G401.6 (cell line): ENCODE results near the gene SMYD3.

Experiments used
- FAIRE-seq: peaks from 2 replicates; lab custom pipeline; 2012; peaks lifted over from hg19 to GRCh38; lab: Jason Lieb, UNC

The SMYD3 gene

DNA sequence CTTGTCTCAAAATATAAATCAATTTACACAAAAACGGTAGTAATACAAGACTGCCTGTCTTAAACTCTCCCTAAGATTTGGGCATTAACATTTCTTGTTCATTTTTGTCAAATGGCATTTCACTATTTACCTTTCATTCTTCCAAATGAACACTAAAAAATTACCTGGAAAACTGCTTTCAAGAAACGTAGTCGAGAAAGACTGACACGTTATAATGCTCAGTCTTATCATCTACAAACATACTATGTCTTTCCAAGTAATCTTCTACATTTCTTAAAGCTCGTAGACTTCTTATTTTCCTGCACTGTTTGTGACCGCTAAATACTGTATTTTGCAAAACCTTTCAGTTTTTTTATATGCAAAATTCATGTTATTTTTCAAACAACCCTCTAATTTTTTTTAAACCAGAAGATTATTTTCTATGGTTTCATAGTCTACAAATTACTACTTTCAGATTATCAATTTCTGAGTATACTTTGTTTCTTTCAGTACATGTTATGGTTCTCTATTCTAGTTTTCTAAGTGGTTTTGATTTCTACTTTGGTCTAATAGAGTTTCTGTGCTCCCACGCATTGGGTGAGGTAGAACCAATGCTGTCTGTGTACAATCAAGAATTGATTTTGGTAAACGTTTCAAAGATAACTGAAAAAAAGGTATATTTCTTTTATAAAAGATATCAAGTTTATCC lies 336.4 kb downstream of the SMYD3 start:
- FAIRE-seq, result no peak

DNA sequence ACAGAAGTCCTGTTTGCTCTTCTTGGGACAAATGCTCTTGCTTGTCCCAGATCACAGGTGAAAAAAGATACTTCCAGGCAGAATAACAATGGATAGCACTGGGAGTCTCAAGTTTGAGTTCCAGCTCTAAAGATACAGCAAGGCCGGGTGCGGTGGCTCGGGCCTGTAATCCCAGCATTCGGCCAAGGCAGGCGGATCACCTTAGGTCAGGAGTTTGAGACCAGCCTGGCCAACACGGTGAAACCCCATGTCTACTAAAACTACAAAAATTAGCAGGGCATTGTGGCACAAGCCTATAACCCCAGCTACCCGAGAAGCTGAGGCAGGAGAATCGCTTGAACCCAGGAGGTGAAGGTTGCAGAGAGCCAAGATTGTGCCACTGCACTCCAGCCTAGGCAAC lies 337.6 kb downstream of the SMYD3 start:
- no peak for FAIRE-seq

DNA sequence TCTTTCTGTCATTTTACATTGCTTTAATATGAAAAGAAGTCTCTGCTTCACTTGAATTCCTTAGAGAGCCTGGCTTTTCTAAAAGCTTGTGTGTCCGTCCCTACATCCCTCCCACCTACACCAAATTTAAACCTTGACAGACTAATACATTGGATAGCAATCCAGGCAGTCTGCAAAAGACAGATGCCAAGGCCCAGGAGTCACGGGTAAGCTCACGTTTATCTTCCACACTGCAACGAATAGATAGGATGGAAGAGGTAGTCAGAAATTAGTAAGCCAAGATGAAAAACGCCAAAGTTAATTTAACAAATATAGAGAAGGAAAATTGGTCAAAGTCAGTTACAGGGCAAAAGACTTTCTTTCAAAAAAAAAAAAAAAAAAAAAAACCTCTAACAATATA lies 338.1 kb downstream of the SMYD3 start:
- no peak for FAIRE-seq

- FAIRE-seq, result no peak
Measured at GRCh38 chr1:246166841-246167240, 340.2 kb downstream of the SMYD3 start.

DNA sequence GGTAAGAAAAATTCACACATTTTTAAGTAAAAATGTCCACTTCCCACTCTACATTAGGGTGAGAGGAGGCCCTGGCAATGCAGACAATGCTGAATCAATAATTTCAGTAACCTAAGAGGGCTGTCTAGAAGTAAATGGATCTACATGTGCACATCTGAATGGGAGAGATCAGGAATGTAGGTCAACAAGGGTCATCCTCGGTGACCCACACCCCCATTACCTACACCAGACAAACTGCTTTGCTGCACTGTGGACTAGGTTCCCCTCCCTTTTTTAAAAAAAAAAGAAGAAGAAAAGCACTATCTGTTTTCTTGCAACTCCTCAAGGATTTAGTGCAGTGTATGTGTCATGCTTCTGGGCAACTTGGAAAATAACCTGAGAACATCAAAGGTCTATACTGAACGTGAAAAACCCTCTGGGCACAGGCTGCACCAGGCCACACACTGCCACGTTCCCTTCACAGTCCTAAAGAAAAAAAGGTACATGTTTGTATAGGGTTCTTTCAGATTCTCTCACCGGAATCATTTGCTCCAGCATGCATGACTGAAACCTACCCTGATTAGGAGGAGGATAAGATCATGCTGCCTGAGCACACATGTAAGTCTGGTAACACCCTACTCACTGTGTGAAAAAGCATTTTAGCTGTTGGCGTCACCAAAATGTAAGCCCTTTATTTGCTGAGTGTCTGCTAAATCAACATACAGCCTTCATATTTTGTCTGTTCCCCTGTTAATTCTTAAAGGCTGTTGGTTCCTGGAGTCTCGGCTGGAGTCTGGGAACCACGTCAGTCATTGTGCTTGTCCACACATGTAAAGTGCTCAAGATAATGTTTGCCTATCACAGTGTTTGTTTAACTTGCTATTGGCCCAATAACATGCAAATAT lies 341.0 kb downstream of the SMYD3 start:
- FAIRE-seq, result no peak

GRCh38 chr1:246164764-246165163 lies 342.3 kb downstream of the SMYD3 start:
- no peak for FAIRE-seq

DNA sequence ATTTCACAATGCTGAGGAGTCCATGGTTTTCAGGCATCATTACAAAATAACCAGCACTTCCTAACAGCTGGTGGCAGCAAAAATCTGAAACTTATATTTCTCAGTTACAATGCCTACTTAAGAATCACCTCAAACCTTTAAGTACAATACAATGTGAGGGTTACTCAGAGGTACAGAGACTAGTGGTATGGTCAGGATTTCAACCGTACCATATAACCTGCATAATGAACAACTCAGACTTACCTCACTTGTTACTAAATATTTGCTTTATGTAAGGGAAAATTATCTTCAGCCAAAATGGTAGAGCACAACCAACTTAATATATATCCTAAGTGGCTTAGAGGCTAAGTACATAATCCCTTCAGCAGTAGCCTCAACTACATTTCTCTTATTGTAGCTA lies 344.5 kb downstream of the SMYD3 start:
- no peak for FAIRE-seq

DNA sequence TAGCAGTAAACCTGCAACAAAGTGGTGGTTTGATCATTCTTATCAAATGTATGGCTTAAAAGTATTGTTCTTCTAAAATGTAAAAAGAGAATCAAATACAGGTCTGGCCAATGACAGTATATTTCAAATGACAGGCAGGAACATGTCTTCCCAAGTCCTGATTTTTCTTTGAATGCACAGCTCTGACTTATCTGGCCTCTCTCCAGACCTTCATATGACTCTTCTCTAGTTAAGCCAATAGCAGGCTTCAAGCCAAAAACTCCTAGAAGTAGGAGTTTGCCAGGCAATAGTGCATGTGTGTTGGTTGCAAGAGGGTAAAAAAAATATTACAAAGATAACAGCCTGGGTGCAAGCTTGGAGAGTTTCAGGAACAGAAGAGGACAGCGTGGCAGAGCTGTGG lies 345.5 kb downstream of the SMYD3 start:
- FAIRE-seq, result no peak

- no peak for FAIRE-seq
Measured at GRCh38 chr1:246160905-246161304, 346.2 kb downstream of the SMYD3 start.

GRCh38 chr1:246160374-246160773 lies 346.7 kb downstream of the SMYD3 start:
- no peak for FAIRE-seq

GRCh38 chr1:246159279-246160227 lies 347.5 kb downstream of the SMYD3 start:
- no peak for FAIRE-seq

- FAIRE-seq, result no peak
Measured at GRCh38 chr1:246158131-246158530, 348.9 kb downstream of the SMYD3 start.

DNA sequence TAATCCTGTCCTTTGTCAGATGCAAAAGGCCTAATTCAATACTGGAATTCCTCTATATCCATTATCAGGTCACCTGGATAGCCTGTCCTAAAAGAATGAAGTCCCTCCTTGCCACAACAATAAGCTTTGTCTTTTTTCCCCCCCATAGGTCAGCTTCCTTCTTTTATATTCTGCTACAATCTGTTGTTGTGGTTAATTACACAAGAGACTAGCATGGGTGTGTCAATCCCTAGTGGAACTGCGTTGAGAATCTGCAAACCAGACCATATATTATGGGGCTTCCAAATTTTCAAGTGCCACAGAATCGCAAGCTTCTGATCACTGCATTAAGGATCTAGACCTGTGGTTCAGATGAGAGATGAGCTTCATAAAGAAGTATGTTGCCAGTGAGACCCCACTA lies 349.6 kb downstream of the SMYD3 start:
- no peak for FAIRE-seq

GRCh38 chr1:246156847-246157246 lies 350.2 kb downstream of the SMYD3 start:
- no peak for FAIRE-seq

DNA sequence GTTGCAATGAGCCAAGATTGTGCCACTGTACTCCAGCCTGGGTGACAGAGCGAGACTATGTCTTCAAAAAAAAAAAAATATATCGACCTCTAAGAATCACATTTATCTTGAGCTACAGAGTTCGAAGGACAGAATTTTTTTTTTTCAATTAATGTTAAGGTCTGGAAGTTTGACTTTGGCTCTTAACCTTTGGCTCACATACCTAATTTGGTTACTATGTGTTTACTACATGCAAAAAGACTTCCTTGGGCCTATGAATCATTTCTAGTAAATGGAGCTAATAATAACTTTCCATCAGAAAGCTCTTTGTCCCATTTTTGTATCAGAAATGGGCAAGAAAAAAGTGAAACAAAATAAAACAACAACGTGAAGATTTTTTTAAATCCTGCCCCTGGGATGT lies 351.2 kb downstream of the SMYD3 start:
- FAIRE-seq, result no peak

DNA sequence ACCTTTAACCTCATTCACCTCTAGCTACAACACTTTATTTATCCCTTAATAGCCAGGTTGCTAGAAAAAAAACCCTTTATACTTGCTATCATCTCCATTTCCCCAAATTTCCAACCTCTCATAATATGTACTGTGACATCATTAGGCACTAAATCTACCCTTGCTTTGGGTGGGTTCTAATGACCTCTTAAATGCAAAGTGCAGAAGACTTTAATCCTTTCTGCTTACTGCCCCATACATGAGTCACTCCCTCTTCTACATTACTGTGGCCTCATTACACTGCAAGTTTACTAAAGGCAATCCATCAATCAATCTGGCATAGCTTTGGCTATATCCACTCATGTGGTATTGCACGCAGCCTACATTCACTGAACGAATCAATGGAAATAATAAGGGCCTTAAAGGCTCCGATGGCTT lies 353.3 kb downstream of the SMYD3 start:
- no peak for FAIRE-seq

DNA sequence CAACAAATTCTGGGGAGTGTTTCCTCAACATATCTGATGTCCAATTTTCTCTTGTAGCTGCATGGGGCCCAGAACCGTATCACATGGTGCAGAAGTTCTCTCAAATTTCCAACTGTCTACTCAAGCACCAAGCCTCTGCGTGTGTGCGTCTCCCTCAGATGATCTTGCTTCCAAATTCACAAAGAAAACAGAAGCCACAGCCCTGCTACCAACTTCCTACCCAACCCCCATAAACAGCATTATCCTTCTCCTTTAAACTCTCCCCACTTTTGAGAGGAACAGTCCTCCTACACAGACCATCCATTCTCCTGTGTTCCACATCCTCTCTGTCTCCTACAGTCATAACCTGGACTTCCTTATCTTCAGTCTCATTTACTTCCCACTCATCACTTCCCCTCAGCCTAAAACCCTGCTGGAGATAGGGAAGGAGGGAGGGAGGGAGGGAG lies 354.1 kb downstream of the SMYD3 start:
- no peak for FAIRE-seq

DNA sequence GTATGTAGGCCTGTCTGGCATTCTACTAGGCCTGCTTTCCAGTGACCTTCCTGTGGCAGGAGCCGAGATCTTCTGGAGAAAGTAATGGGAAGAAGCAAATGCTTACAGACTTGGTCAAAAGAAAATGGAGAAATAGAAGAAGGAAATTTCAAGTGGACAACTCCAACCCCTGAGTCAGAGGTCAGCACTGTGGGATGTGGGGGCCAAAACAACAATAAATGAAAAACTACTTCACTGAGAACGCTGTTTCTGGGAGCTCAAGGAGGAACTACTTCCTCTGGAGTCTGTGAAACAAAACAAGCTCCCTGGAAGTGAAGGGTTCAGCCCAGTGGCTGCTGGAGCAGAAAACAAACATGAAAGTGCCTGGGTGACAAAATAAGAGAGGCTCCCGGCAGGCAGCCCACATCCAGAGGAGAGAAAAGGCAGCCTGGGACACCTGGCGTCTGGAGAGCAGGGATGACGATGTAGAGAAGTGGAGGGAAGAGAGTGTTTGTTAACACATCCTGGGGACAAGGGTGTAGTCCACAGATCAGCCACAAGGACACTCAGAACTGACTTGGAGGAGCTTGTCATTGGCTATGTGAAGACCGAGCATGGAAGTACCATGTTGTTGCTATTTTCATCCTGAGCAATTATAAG lies 355.2 kb downstream of the SMYD3 start:
- no peak for FAIRE-seq

DNA sequence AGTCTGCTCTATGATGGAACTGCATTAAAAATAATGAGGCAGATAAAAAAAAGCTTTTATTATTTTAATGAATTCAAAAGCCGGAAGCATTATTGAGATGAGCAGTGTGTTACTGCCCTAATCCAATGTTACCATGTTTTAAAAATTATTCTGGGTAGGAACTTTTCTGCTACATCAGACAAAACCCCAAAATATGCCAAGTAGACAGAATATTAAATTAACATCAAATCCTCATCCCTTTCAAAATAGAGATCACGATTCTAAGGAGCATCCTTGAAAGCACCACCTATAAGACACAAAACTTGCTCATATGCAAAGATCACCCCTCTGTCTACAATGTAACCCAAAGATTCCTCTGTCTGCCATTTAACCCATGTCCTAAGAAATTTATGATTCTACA lies 357.5 kb downstream of the SMYD3 start:
- FAIRE-seq, result no peak

GRCh38 chr1:246147524-246148461 lies 359.3 kb downstream of the SMYD3 start:
- FAIRE-seq, result no peak
